Transverse colon (tissue), 4 donors: ENCODE data around the gene CPZ. TPM values are rescaled to one million over a fixed set of nuclear protein-coding genes. Genes with fewer than 3 reads are reported as not detected.
"Not testable (repeated sequence)": the region's sequence is repeated elsewhere in the genome, so short reads cannot be mapped to it uniquely, and the experiment has no call there.

Experiments
- DNase-seq: peaks from one replicate; pipeline ENCODE4 v3.0.0-alpha.2; 2019
- H3K27ac ChIP-seq, 4 donors: fragments of 200-600 bp; sonication (generic); 2 replicates each; pipeline ENCODE4 v1.5.1; 2016 to 2018; ENCODE audit warnings: inconsistent platforms in 4 of 4
- H3K27me3 ChIP-seq: fragments of 200-600 bp; sonication (generic); 2 replicates; pipeline ENCODE4 v1.5.1; 2017; ENCODE audit warnings: inconsistent platforms
- H3K36me3 ChIP-seq, 4 donors: fragments of 200-600 bp; sonication (generic); 2 replicates each; pipeline ENCODE4 v1.5.1; 2017 to 2019; ENCODE audit warnings: inconsistent platforms in 4 of 4
- H3K4me1 ChIP-seq, 4 donors: fragments of 200-600 bp; sonication (generic); 2 replicates each; pipeline ENCODE4 v1.5.1; 2017 to 2020; ENCODE audit warnings: inconsistent platforms in 4 of 4
- H3K4me3 ChIP-seq, 4 donors: fragments of 200-600 bp; sonication (generic); 1 replicate in 1 of 4; 2 replicates in 3 of 4; pipeline versions ENCODE4 v1.5.1 to v1.6.1; 2017 to 2019; ENCODE audit warnings: inconsistent platforms in 4 of 4
- H3K9me3 ChIP-seq, 2 donors: fragments of 200-600 bp; sonication (generic); 2 replicates each; pipeline ENCODE4 v1.5.1; 2017 to 2019; ENCODE audit warnings: inconsistent platforms in 2 of 2
- CTCF ChIP-seq, 5 experiments: fragments of 200-600 bp in 3 of 5; fragments of 450-650 bp in 2 of 5; sonication (generic) in 3 of 5; IDR thresholded peaks; 1 replicate in 2 of 5; 2 replicates in 3 of 5; pipeline ENCODE4 v1.5.1; 2016 to 2017; ENCODE audit warnings: antibody characterized with exemption in 5 of 5, inconsistent platforms in 3 of 5, mild to moderate bottlenecking in 2 of 5, moderate library complexity in 1 of 5
- EP300 ChIP-seq: sonication (generic); formaldehyde crosslinking; IDR thresholded peaks from one replicate; pipeline ENCODE4 v1.6.1; 2017; ENCODE audit warnings: antibody characterized with exemption, low read depth
- POLR2A ChIP-seq: fragments of 450-650 bp; IDR thresholded peaks from one replicate; pipeline ENCODE4 v1.6.1; 2016; ENCODE audit warnings: antibody characterized with exemption, mild to moderate bottlenecking, moderate library complexity
- POLR2AphosphoS5 ChIP-seq, 3 donors: sonication (generic); formaldehyde crosslinking; IDR thresholded peaks; one replicate each; pipeline ENCODE4 v1.6.1; 2016; ENCODE audit warnings: antibody characterized with exemption in 3 of 3
- WGBS, 2 donors: methylation state at CpG; one replicate each; pipeline ENCODE4 v1.1.5; 2018; ENCODE audit warnings: low coverage in 1 of 2; 5-methylcytosine and 5-hydroxymethylcytosine counted together
- in situ Hi-C, 4 donors: fragments of 200-750 bp; cut with MboI; loops; one replicate each; pipeline versions ENCODE4 v1.15.0 to v1.15.1; 2017; ENCODE audit warnings: low sequenced_read_pairs in 3 of 4, low pct_ligation_motif_present in 1 of 4, low pct_unique_long_range_greater_than_20kb in 1 of 4
- intact Hi-C: fragments of 100-400 bp; cut with DNase I; formaldehyde crosslinking; loops from one replicate; pipeline ENCODE4 v1.15.1; 2023; ENCODE audit warnings: low total_unique reads
- total RNA-seq, 4 donors: library from RNA; depleted of rRNA; stranded (reverse); fragments of >200 nt; gene quantifications; one replicate each; pipeline ENCODE4 v1.1.0, GENCODE V29; 2016

The CPZ gene
- total RNA-seq, 4 donors from 2014 or later = 0.96 to 2.1 TPM; not detected in 2

- no peaks in the 10 kb centered on the region for H3K36me3 ChIP-seq
- H3K27ac ChIP-seq = no peak overlapping the region
- no peak for TF ChIP-seq POLR2AphosphoS5 (IDR thresholded peaks at IDR 0.05)
- TF ChIP-seq POLR2A = no peak
- no peak for TF ChIP-seq EP300
- no peaks in the 10 kb centered on the region for H3K4me1 ChIP-seq
- in situ Hi-C loops = no loop called here
- H3K27me3 ChIP-seq = no peaks in the 10 kb centered on the region
- no peaks in the 10 kb centered on the region for H3K9me3 ChIP-seq
- 72% methylated on average over 21 of the region's 21 CpGs; no CpG with 5 or more reads in 1 of the 2 donors for WGBS, 2 donors
- no peak for DNase-seq
- H3K4me3 ChIP-seq = no peak overlapping the region
- intact Hi-C loops = no loop called here
Observed at GRCh38 chr4:8617486-8618040, 25.0 kb downstream of the CPZ start.

- H3K4me3 ChIP-seq = no peak overlapping the region
- no peak overlapping the region for H3K27ac ChIP-seq
- DNase-seq = no peak
- no peaks in the 10 kb centered on the region for H3K27me3 ChIP-seq
- WGBS, 2 donors = 80 to 85% methylated on average over 1 to 15 of the region's 15 CpGs
- in situ Hi-C loops = no loop called here
- intact Hi-C loops = no loop called here
- no peak for TF ChIP-seq POLR2A
- no peak for TF ChIP-seq POLR2AphosphoS5 (IDR thresholded peaks at IDR 0.05)
- no peak for TF ChIP-seq EP300
- no peak for TF ChIP-seq CTCF (IDR thresholded peaks at IDR 0.05)
- no peaks in the 10 kb centered on the region for H3K4me1 ChIP-seq
- H3K36me3 ChIP-seq = no peaks in the 10 kb centered on the region
- H3K9me3 ChIP-seq = no peaks in the 10 kb centered on the region
Observed at GRCh38 chr4:8618421-8618820, 25.9 kb downstream of the CPZ start.

- in situ Hi-C loops (no loop called here), intact Hi-C loops (no loop called here)
- Histone ChIP-seq H3K9me3 (no peaks in the 10 kb centered on the region), H3K36me3 (no peaks in the 10 kb centered on the region), H3K4me3 (no peak overlapping the region), H3K27ac (no peak overlapping the region), H3K27me3 (no peaks in the 10 kb centered on the region), H3K4me1 (no peaks in the 10 kb centered on the region)
- DNase-seq = no peak
- WGBS, 2 donors = 88 to 100% methylated on average over 2 to 28 of the region's 28 CpGs
- no peak for TF ChIP-seq CTCF (IDR thresholded peaks at IDR 0.05)
- TF ChIP-seq POLR2AphosphoS5 (IDR thresholded peaks at IDR 0.05) = no peak
- no peak for TF ChIP-seq POLR2A
- TF ChIP-seq EP300 = no peak
Observed at GRCh38 chr4:8618961-8619720, 26.6 kb downstream of the CPZ start.

GRCh38 chr4:8621135-8621534 is 28.6 kb downstream of the CPZ start:
- H3K27me3 ChIP-seq, intact Hi-C loops, H3K4me3 ChIP-seq, H3K4me1 ChIP-seq, H3K36me3 ChIP-seq, in situ Hi-C loops, DNase-seq, H3K9me3 ChIP-seq, H3K27ac ChIP-seq: not testable (repeated sequence)
- WGBS, 2 donors = no CpG with 5 or more reads among the region's 14 CpGs

GRCh38 chr4:8624601-8625272 is 32.2 kb downstream of the CPZ start:
- H3K4me3 ChIP-seq, H3K27me3 ChIP-seq, DNase-seq, in situ Hi-C loops, H3K4me1 ChIP-seq, H3K27ac ChIP-seq, intact Hi-C loops, H3K36me3 ChIP-seq, H3K9me3 ChIP-seq: not testable (repeated sequence)
- no CpG with 5 or more reads among the region's 29 CpGs for WGBS, 2 donors

GRCh38 chr4:8630240-8630905 is 37.8 kb downstream of the CPZ start:
- H3K27ac ChIP-seq, H3K9me3 ChIP-seq, H3K4me3 ChIP-seq, H3K36me3 ChIP-seq, H3K27me3 ChIP-seq, intact Hi-C loops, DNase-seq, H3K4me1 ChIP-seq, in situ Hi-C loops: not testable (repeated sequence)
- no CpG with 5 or more reads among the region's 29 CpGs for WGBS, 2 donors

- in situ Hi-C loops, H3K4me1 ChIP-seq, H3K4me3 ChIP-seq, H3K9me3 ChIP-seq, H3K36me3 ChIP-seq, intact Hi-C loops, H3K27me3 ChIP-seq, DNase-seq, H3K27ac ChIP-seq: not testable (repeated sequence)
- 58% methylated on average over 2 of the region's 6 CpGs; no CpG with 5 or more reads in 1 of the 2 donors for WGBS, 2 donors
Observed at GRCh38 chr4:8631896-8632295, 39.3 kb downstream of the CPZ start.

GRCh38 chr4:8634773-8635172 is 42.2 kb downstream of the CPZ start:
- H3K27ac ChIP-seq, DNase-seq, in situ Hi-C loops, H3K36me3 ChIP-seq, H3K4me3 ChIP-seq, H3K9me3 ChIP-seq, H3K4me1 ChIP-seq, H3K27me3 ChIP-seq, intact Hi-C loops: not testable (repeated sequence)
- 55 to 65% methylated on average over 4 to 7 of the region's 11 CpGs for WGBS, 2 donors
